Neural progenitor cell (in vitro differentiated cells): Measurements from ENCODE around the gene IFNGR2.
"Not testable (repeated sequence)": the region's sequence is repeated elsewhere in the genome, so short reads cannot be mapped to it uniquely, and the experiment has no call there.

Source experiments
- EZH2 ChIP-seq: fragments of 200-600 bp; sonication (generic); IDR thresholded peaks from 2 replicates; pipeline ENCODE4 v1.6.1; 2017; ENCODE audit warnings: antibody characterized with exemption, mild to moderate bottlenecking, moderate library complexity
- EZH2phosphoT487 ChIP-seq: fragments of 200-600 bp; sonication (generic); IDR thresholded peaks from 2 replicates; pipeline ENCODE4 v1.6.1; 2017; ENCODE audit warnings: antibody characterized with exemption
- TF ChIP-seq, protein P1 (sequence below): fragments of 200-600 bp; sonication (generic); IDR thresholded peaks from 2 replicates; pipeline ENCODE4 v1.5.1; 2017; ENCODE audit warnings: antibody characterized with exemption, mild to moderate bottlenecking

GRCh38 chr21:33379934-33380333 is 23.3 kb upstream of the IFNGR2 start:
- TF ChIP-seq, protein P1, sequence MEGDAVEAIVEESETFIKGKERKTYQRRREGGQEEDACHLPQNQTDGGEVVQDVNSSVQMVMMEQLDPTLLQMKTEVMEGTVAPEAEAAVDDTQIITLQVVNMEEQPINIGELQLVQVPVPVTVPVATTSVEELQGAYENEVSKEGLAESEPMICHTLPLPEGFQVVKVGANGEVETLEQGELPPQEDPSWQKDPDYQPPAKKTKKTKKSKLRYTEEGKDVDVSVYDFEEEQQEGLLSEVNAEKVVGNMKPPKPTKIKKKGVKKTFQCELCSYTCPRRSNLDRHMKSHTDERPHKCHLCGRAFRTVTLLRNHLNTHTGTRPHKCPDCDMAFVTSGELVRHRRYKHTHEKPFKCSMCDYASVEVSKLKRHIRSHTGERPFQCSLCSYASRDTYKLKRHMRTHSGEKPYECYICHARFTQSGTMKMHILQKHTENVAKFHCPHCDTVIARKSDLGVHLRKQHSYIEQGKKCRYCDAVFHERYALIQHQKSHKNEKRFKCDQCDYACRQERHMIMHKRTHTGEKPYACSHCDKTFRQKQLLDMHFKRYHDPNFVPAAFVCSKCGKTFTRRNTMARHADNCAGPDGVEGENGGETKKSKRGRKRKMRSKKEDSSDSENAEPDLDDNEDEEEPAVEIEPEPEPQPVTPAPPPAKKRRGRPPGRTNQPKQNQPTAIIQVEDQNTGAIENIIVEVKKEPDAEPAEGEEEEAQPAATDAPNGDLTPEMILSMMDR, result not testable (repeated sequence)
- not testable (repeated sequence) for TF ChIP-seq EZH2, EZH2phosphoT487
